Activated naive CD4-positive, alpha-beta T cell treated with anti-CD3 and anti-CD28 coated beads, Interleukin-2, amount 10 ng/mL, durations not matched to agents 7 days and 5 days (primary cell): ENCODE results near the gene MAIP1.

Experiments
- CTCF ChIA-PET: fragments of 350-600 bp; sonication (Branson Sonifier 250); formaldehyde crosslinking; loops from one replicate; lab custom pipeline; 2021; ENCODE audit warnings: antibody characterized with exemption; lab: Charles Lee
- DNase-seq: peaks from one replicate; pipeline ENCODE4 v3.0.0-alpha.2; 2020
- H3K27ac Mint-ChIP-seq: one replicate; pipeline ENCODE4 v1.8.0; 2021; ENCODE audit warnings: mild to moderate bottlenecking, moderate library complexity, mixed read lengths
- H3K27me3 Mint-ChIP-seq: one replicate; pipeline ENCODE4 v1.8.0; 2021; ENCODE audit warnings: mild to moderate bottlenecking, mixed read lengths
- H3K36me3 Mint-ChIP-seq: one replicate; pipeline ENCODE4 v1.8.0; 2021; ENCODE audit warnings: mixed read lengths
- H3K4me1 Mint-ChIP-seq: one replicate; pipeline ENCODE4 v1.8.0; 2021; ENCODE audit warnings: mixed read lengths
- H3K4me3 Mint-ChIP-seq: one replicate; pipeline ENCODE4 v1.8.0; 2021; ENCODE audit warnings: mild to moderate bottlenecking, moderate library complexity, mixed read lengths
- H3K9me3 Mint-ChIP-seq: one replicate; pipeline ENCODE4 v1.8.0; 2021; ENCODE audit warnings: mixed read lengths

Gene MAIP1

GRCh38 chr2:199985625-199986207, 30.3 kb downstream of the MAIP1 start:
- peak; percentile 79 for DNase-seq
- H3K4me3 Mint-ChIP-seq = no peak overlapping the region
- peak overlapping the region; percentile 64 for H3K27ac Mint-ChIP-seq
- H3K27me3 Mint-ChIP-seq = peaks cover 3% of the 10 kb centered on the region
- CTCF ChIA-PET = interaction anchor here (0.7 to 4.6 kb wide), 19 partner anchors 10 to 719 kb away, joined by 3 to 34 read pairs (median 4); partner anchors contain the start of genes KCTD18 and SGO2
- H3K9me3 Mint-ChIP-seq = peaks cover 5% of the 10 kb centered on the region
- H3K36me3 Mint-ChIP-seq = no peaks in the 10 kb centered on the region
- H3K4me1 Mint-ChIP-seq = peaks cover 6% of the 10 kb centered on the region

GRCh38 chr2:199987586-199987985, 32.2 kb downstream of the MAIP1 start:
- Mint-ChIP-seq H3K9me3 (peaks cover 5% of the 10 kb centered on the region), H3K27me3 (no peaks in the 10 kb centered on the region), H3K36me3 (no peaks in the 10 kb centered on the region), H3K27ac (no peak overlapping the region), H3K4me1 (peaks cover 6% of the 10 kb centered on the region), H3K4me3 (no peak overlapping the region)
- CTCF ChIA-PET = interaction anchor here (0.8 to 4.6 kb wide), 3 partner anchors 104 to 499 kb away, joined by 3 to 34 read pairs (median 4); no protein-coding TSS in a partner anchor
- DNase-seq = no peak

GRCh38 chr2:199988151-199988550, 32.8 kb downstream of the MAIP1 start:
- no peak overlapping the region for H3K27ac Mint-ChIP-seq
- DNase-seq = no peak
- peaks cover 5% of the 10 kb centered on the region for H3K9me3 Mint-ChIP-seq
- no peaks in the 10 kb centered on the region for H3K27me3 Mint-ChIP-seq
- peaks cover 6% of the 10 kb centered on the region for H3K4me1 Mint-ChIP-seq
- CTCF ChIA-PET = interaction anchor here (0.8 to 4.6 kb wide), 3 partner anchors 103 to 498 kb away, joined by 3 to 34 read pairs (median 4); no protein-coding TSS in a partner anchor
- no peak overlapping the region for H3K4me3 Mint-ChIP-seq
- no peaks in the 10 kb centered on the region for H3K36me3 Mint-ChIP-seq

GRCh38 chr2:199989822-199990221, 34.4 kb downstream of the MAIP1 start:
- Mint-ChIP-seq H3K36me3 (no peaks in the 10 kb centered on the region), H3K27me3 (no peaks in the 10 kb centered on the region), H3K9me3 (peaks cover 5% of the 10 kb centered on the region), H3K27ac (no peak overlapping the region), H3K4me3 (no peak overlapping the region), H3K4me1 (peaks cover 6% of the 10 kb centered on the region)
- DNase-seq = no peak
- CTCF ChIA-PET = interaction anchor here (1.3 kb wide), 1 partner anchor 10 kb away, joined by 4 read pairs; no protein-coding TSS in a partner anchor

GRCh38 chr2:199991691-199992090, 36.3 kb downstream of the MAIP1 start:
- Mint-ChIP-seq H3K4me1 (no peaks in the 10 kb centered on the region), H3K27me3 (no peaks in the 10 kb centered on the region), H3K27ac (no peak overlapping the region), H3K36me3 (no peaks in the 10 kb centered on the region), H3K9me3 (no peaks in the 10 kb centered on the region), H3K4me3 (no peak overlapping the region)
- CTCF ChIA-PET = interaction anchor here (1.4 kb wide), 1 partner anchor 11 kb away, joined by 3 read pairs; no protein-coding TSS in a partner anchor
- DNase-seq = no peak

- DNase-seq = no peak
- Mint-ChIP-seq H3K27me3 (no peaks in the 10 kb centered on the region), H3K9me3 (no peaks in the 10 kb centered on the region), H3K27ac (no peak overlapping the region), H3K4me1 (no peaks in the 10 kb centered on the region), H3K4me3 (no peak overlapping the region), H3K36me3 (no peaks in the 10 kb centered on the region)
- CTCF ChIA-PET = interaction anchor here (1.4 kb wide), 1 partner anchor 12 kb away, joined by 3 read pairs; no protein-coding TSS in a partner anchor
Measured at GRCh38 chr2:199992296-199992695, 36.9 kb downstream of the MAIP1 start.

GRCh38 chr2:199994371-199994770, 39.0 kb downstream of the MAIP1 start:
- H3K4me1 Mint-ChIP-seq = no peaks in the 10 kb centered on the region
- no peaks in the 10 kb centered on the region for H3K9me3 Mint-ChIP-seq
- H3K27me3 Mint-ChIP-seq = no peaks in the 10 kb centered on the region
- H3K4me3 Mint-ChIP-seq = no peak overlapping the region
- CTCF ChIA-PET = interaction anchor here (1.0 to 3.3 kb wide), 2 partner anchors 9 to 485 kb away, joined by 3 to 12 read pairs; no protein-coding TSS in a partner anchor
- no peaks in the 10 kb centered on the region for H3K36me3 Mint-ChIP-seq
- H3K27ac Mint-ChIP-seq = no peak overlapping the region
- DNase-seq = no peak

GRCh38 chr2:199994896-199995295, 39.5 kb downstream of the MAIP1 start:
- no peaks in the 10 kb centered on the region for H3K27me3 Mint-ChIP-seq
- no peaks in the 10 kb centered on the region for H3K36me3 Mint-ChIP-seq
- H3K9me3 Mint-ChIP-seq = no peaks in the 10 kb centered on the region
- no peak for DNase-seq
- no peak overlapping the region for H3K27ac Mint-ChIP-seq
- no peak overlapping the region for H3K4me3 Mint-ChIP-seq
- H3K4me1 Mint-ChIP-seq = no peaks in the 10 kb centered on the region
- CTCF ChIA-PET = interaction anchor here (1.0 to 3.3 kb wide), 2 partner anchors 10 to 484 kb away, joined by 3 to 12 read pairs; no protein-coding TSS in a partner anchor

- CTCF ChIA-PET = no interaction called here
- Mint-ChIP-seq H3K27me3 (peaks cover 4% of the 10 kb centered on the region), H3K27ac (no peak overlapping the region), H3K4me1 (no peaks in the 10 kb centered on the region), H3K4me3 (no peak overlapping the region), H3K36me3 (no peaks in the 10 kb centered on the region), H3K9me3 (no peaks in the 10 kb centered on the region)
- no peak for DNase-seq
Measured at GRCh38 chr2:199997296-199997695, 41.9 kb downstream of the MAIP1 start.

GRCh38 chr2:199999166-199999565, 43.8 kb downstream of the MAIP1 start:
- no peaks in the 10 kb centered on the region for H3K36me3 Mint-ChIP-seq
- CTCF ChIA-PET = interaction anchor here (1.4 kb wide), 1 partner anchor 15 kb away, joined by 3 read pairs; no protein-coding TSS in a partner anchor
- H3K9me3 Mint-ChIP-seq = no peaks in the 10 kb centered on the region
- H3K27me3 Mint-ChIP-seq = peaks cover 8% of the 10 kb centered on the region
- H3K4me1 Mint-ChIP-seq = no peaks in the 10 kb centered on the region
- H3K4me3 Mint-ChIP-seq = no peak overlapping the region
- no peak overlapping the region for H3K27ac Mint-ChIP-seq
- DNase-seq = no peak

- no peaks in the 10 kb centered on the region for H3K36me3 Mint-ChIP-seq
- CTCF ChIA-PET = no interaction called here
- H3K27me3 Mint-ChIP-seq = peaks cover 8% of the 10 kb centered on the region
- peaks cover 1% of the 10 kb centered on the region for H3K9me3 Mint-ChIP-seq
- H3K27ac Mint-ChIP-seq = no peak overlapping the region
- no peak overlapping the region for H3K4me3 Mint-ChIP-seq
- no peak for DNase-seq
- no peaks in the 10 kb centered on the region for H3K4me1 Mint-ChIP-seq
Measured at GRCh38 chr2:200000444-200001163, 45.2 kb downstream of the MAIP1 start.

- Mint-ChIP-seq H3K4me1 (no peaks in the 10 kb centered on the region), H3K4me3 (no peak overlapping the region), H3K36me3 (no peaks in the 10 kb centered on the region), H3K9me3 (peaks cover 1% of the 10 kb centered on the region), H3K27me3 (peaks cover 11% of the 10 kb centered on the region), H3K27ac (no peak overlapping the region)
- CTCF ChIA-PET = no interaction called here
- no peak for DNase-seq
Measured at GRCh38 chr2:200003444-200003843, 48.1 kb downstream of the MAIP1 start.

GRCh38 chr2:200005675-200006074, 50.3 kb downstream of the MAIP1 start:
- Mint-ChIP-seq H3K36me3 (no peaks in the 10 kb centered on the region), H3K27ac (no peak overlapping the region), H3K27me3 (peaks cover 14% of the 10 kb centered on the region), H3K4me3 (no peak overlapping the region), H3K4me1 (no peaks in the 10 kb centered on the region), H3K9me3 (peaks cover 1% of the 10 kb centered on the region)
- CTCF ChIA-PET = no interaction called here
- no peak for DNase-seq

GRCh38 chr2:200007306-200007705, 51.9 kb downstream of the MAIP1 start:
- DNase-seq = no peak
- CTCF ChIA-PET = interaction anchor here (0.6 kb wide), 1 partner anchor 1063 kb away, joined by 3 read pairs; no protein-coding TSS in a partner anchor
- H3K27me3 Mint-ChIP-seq = peaks cover 12% of the 10 kb centered on the region
- no peaks in the 10 kb centered on the region for H3K4me1 Mint-ChIP-seq
- H3K9me3 Mint-ChIP-seq = peaks cover 1% of the 10 kb centered on the region
- H3K36me3 Mint-ChIP-seq = no peaks in the 10 kb centered on the region
- H3K27ac Mint-ChIP-seq = no peak overlapping the region
- H3K4me3 Mint-ChIP-seq = no peak overlapping the region
